ENCODE measurements around the gene PIP4K2C. TPM values are rescaled to one million over a fixed set of nuclear protein-coding genes. Genes with fewer than 3 reads are reported as not detected.

Gene PIP4K2C
- total and polyA plus RNA-seq, 2 of the 4 experiments (the other 2 are of a cell fraction), result 12.5 to 23.1 TPM

DNA sequence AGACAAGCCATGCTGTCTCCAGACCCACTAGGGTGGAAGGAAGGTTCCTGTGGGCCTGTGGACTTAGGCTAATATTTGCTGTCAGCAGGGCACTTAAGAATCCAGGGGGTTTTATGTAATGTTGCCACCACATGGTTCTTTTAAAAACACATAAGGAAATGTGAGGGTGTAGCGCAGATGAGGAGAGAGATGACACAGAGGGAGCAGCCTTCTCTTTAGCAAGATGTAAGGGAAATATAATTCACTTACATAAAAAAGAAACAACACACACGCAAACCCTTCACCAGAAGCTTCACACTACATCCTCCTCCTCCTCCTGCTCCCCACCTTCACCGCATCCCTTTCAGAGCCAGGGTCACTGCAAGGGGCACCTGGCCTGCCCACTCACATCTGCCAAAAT lies 4.9 kb upstream of the PIP4K2C start:
- dilution Hi-C loops (cut with HindIII; ENCODE audit: low sequenced_read_pairs, unreplicated experiment), result no loop called here

More for the DNA sequence above, 4.9 kb upstream of the PIP4K2C start:
- no peak overlapping the region for H3K18ac ChIP-seq (ENCODE audit: low read depth, low read length)
- no peak overlapping the region for H3K56ac ChIP-seq (ENCODE audit: extremely low read depth, insufficient read depth, low read length)
- H3K4me3 ChIP-seq (ENCODE audit: insufficient read depth, low read depth, low read length), result no peak overlapping the region
- H4K20me1 ChIP-seq (ENCODE audit: insufficient read depth, low read length), result no peaks in the 10 kb centered on the region
- ATAC-seq (ENCODE audit: low read depth) (no peak), DNase-seq (no peak)
- peaks cover 0 to 4% of the 10 kb centered on the region in 2 experiments; a peak in 2 of 4 replicates for H3K79me1 ChIP-seq (ENCODE audit: low read depth in 1 of 2, low read length in 2 of 2)
- H3K4me2 ChIP-seq (ENCODE audit: low read depth, low read length), result no peak overlapping the region
- H2AFZ ChIP-seq (replicated peaks; ENCODE audit: low read length, poor library complexity), result no peak overlapping the region
- H2BK20ac ChIP-seq (ENCODE audit: low read depth, low read length), result no peak overlapping the region
- H2BK15ac ChIP-seq (ENCODE audit: low read depth, low read length), result no peak overlapping the region
- H3K4ac ChIP-seq (ENCODE audit: low read depth, low read length), result no peak overlapping the region
- H3K23ac ChIP-seq (ENCODE audit: low read depth, low read length), result no peak overlapping the region
- ChIA-PET POLR2A (ENCODE audit: unreplicated experiment) (no interaction called here), CTCF (interaction anchor here (1.0 kb wide), 1 partner anchor 35 kb away, joined by 5 read pairs; no protein-coding TSS in a partner anchor)
- H4K5ac ChIP-seq (ENCODE audit: low read depth, low read length), result no peak overlapping the region
- in situ Hi-C loops (cut with MboI; ENCODE audit: low sequenced_read_pairs) (loop anchor here (10.0 kb wide), 1 partner anchor 149 kb away; the partner anchor contains the start of gene AGAP2), intact Hi-C loops (cut with micrococcal nuclease) (no loop called here)
- H2AK9ac ChIP-seq (replicated peaks; ENCODE audit: low read depth, low read length, poor library complexity), result no peak overlapping the region
- H2BK120ac ChIP-seq (ENCODE audit: low read depth, low read length), result no peak overlapping the region
- H3K27ac ChIP-seq (ENCODE audit: insufficient read depth, low read length), result no peak overlapping the region
- no peak overlapping the region for H4K8ac ChIP-seq (ENCODE audit: low read depth in 2 of 2, low read length in 2 of 2)
- 100% methylated on average over 1 of the region's 3 CpGs; no CpG with 5 or more reads in 1 of the 2 experiments for WGBS, 2 experiments (ENCODE audit: extremely low coverage in 2 of 2, insufficient read length in 1 of 2)
- no peaks in the 10 kb centered on the region for H3K36me3 ChIP-seq (ENCODE audit: control insufficient read depth, insufficient read depth, low read length)
- no peak overlapping the region for H3K14ac ChIP-seq (replicated peaks; ENCODE audit: low read depth, low read length)
- H2AK5ac ChIP-seq (ENCODE audit: low read depth, low read length), result no peak overlapping the region
- H3K27me3 ChIP-seq (ENCODE audit: control insufficient read depth, insufficient read depth, low read length), result peaks cover 34% of the 10 kb centered on the region
- peaks cover 6% of the 10 kb centered on the region; the same call in 1 of the 2 replicates for H3K9me1 ChIP-seq (ENCODE audit: insufficient read depth, low read length)
- no peak overlapping the region for H2BK5ac ChIP-seq (ENCODE audit: low read depth, low read length, poor library complexity, severe bottlenecking)
- H3K4me1 ChIP-seq (ENCODE audit: control insufficient read depth, insufficient read depth, low read length), result peaks cover 1% of the 10 kb centered on the region; the same call in 1 of the 2 replicates
- no peak overlapping the region for H4K91ac ChIP-seq (ENCODE audit: insufficient read depth, low read depth, low read length)
- no peak for TF ChIP-seq MAFK (IDR thresholded peaks at IDR 0.05; ENCODE audit: low read depth, low read length)
- no peak for TF ChIP-seq RFX5 (IDR thresholded peaks at IDR 0.05; ENCODE audit: low read depth, low read length)
- TF ChIP-seq MXI1 (IDR thresholded peaks at IDR 0.05; ENCODE audit: borderline replicate concordance, low read depth, low read length), result no peak
- TF ChIP-seq NFE2L2 (IDR thresholded peaks at IDR 0.05; ENCODE audit: low read depth, low read length), result no peak
- TF ChIP-seq POLR2A (IDR thresholded peaks at IDR 0.05; ENCODE audit: low read depth, low read length), result no peak
- no peak overlapping the region for H3K9ac ChIP-seq (ENCODE audit: low read depth, low read length)
- H3K9me3 ChIP-seq (ENCODE audit: control insufficient read depth, insufficient read depth, low read length), result no peaks in the 10 kb centered on the region
- BruUV-seq (replicated peaks), result no TSS peak

Measured in IMR-90 (cell line).